Mesothelial cell of epicardium (in vitro differentiated cells): ENCODE results near the gene ACLY. TPM values are rescaled to one million over a fixed set of nuclear protein-coding genes. Genes with fewer than 3 reads are reported as not detected.

Experiments
- DNase-seq, 2 experiments: peaks; one replicate each; pipeline ENCODE4 v3.0.0; 2021; ENCODE audit warnings: low spot score in 2 of 2; ENCODE audit not compliant: unreplicated experiment in 2 of 2
- H3K27ac Mint-ChIP-seq: 2 replicates; pipeline ENCODE4 v1.8.0; 2021; ENCODE audit warnings: mixed read lengths
- H3K27me3 Mint-ChIP-seq: 2 replicates; pipeline ENCODE4 v1.8.0; 2021; ENCODE audit warnings: low read depth, mixed read lengths
- H3K36me3 Mint-ChIP-seq: 2 replicates; pipeline ENCODE4 v1.8.0; 2021; ENCODE audit warnings: mixed read lengths
- H3K4me1 Mint-ChIP-seq: 2 replicates; pipeline ENCODE4 v1.8.0; 2021; ENCODE audit warnings: mixed read lengths
- H3K4me3 Mint-ChIP-seq: 2 replicates; pipeline ENCODE4 v1.8.0; 2021; ENCODE audit warnings: mild to moderate bottlenecking, moderate library complexity, mixed read lengths
- H3K9me3 Mint-ChIP-seq: 2 replicates; pipeline ENCODE4 v1.8.0; 2021; ENCODE audit warnings: mixed read lengths
- total RNA-seq: library from RNA; stranded (reverse); gene quantifications from 3 replicates; pipeline ENCODE4 v1.2.1, GENCODE V29; 2021
- TF ChIP-seq, protein P1 (sequence below): fragments of 200-600 bp; sonication (generic); IDR thresholded peaks from one replicate; pipeline ENCODE4 v1.5.0; 2021; ENCODE audit warnings: antibody characterized with exemption; ENCODE audit not compliant: unreplicated experiment

Gene ACLY
- total RNA-seq, 1 donor from 2014 or later = 133 TPM

GRCh38 chr17:41957869-41958439 lies 39.2 kb upstream of the ACLY start:
- Mint-ChIP-seq H3K27me3 (no peaks in the 10 kb centered on the region), H3K9me3 (no peaks in the 10 kb centered on the region), H3K4me1 (peaks cover 11% of the 10 kb centered on the region), H3K36me3 (peaks cover 1% of the 10 kb centered on the region), H3K4me3 (no peak overlapping the region), H3K27ac (peak overlapping the region; percentile 88)
- TF ChIP-seq, protein P1, sequence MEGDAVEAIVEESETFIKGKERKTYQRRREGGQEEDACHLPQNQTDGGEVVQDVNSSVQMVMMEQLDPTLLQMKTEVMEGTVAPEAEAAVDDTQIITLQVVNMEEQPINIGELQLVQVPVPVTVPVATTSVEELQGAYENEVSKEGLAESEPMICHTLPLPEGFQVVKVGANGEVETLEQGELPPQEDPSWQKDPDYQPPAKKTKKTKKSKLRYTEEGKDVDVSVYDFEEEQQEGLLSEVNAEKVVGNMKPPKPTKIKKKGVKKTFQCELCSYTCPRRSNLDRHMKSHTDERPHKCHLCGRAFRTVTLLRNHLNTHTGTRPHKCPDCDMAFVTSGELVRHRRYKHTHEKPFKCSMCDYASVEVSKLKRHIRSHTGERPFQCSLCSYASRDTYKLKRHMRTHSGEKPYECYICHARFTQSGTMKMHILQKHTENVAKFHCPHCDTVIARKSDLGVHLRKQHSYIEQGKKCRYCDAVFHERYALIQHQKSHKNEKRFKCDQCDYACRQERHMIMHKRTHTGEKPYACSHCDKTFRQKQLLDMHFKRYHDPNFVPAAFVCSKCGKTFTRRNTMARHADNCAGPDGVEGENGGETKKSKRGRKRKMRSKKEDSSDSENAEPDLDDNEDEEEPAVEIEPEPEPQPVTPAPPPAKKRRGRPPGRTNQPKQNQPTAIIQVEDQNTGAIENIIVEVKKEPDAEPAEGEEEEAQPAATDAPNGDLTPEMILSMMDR = no peak
- DNase-seq = no peak

DNA sequence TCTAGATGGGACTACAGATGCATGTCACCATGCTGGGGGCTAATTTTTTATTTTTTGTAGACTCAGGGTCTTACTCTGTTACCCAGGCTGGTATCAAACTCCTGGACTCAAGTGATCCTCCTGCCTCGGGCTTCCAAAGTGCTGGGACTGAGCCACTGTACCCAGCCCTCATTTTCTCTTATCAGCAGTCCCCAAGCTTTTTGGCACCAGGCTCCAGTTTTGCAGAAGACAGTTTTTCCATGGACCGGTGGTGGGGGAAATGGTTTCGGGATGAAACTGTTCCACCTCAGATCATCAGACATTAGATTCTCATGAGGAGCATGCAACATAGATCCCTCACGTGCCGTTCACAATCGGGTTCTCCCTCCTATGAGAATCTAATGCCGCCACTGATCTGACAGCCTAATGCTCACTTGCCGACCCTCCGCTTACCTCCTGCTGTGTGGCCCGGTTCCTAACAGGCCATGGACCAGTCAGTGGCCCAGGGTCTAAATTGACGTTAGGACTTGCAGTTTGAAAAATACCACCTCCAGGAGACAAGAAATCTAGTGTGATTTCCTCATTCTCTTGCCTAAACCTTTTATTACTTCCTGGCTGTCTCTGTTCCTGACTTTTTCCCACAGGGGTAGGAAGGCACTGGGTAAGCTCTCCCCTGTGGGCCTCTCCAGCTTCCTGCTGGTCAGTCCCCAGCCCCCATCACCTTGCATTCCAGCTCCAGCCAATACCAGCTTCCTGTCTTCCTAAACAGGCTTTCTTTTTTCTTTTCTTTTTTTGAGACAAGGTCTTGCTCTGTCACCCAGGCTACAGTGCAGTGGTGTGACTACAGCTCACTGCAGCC lies 38.5 kb upstream of the ACLY start:
- Mint-ChIP-seq H3K27me3 (no peaks in the 10 kb centered on the region), H3K4me3 (no peak overlapping the region), H3K9me3 (no peaks in the 10 kb centered on the region), H3K36me3 (peaks cover 1% of the 10 kb centered on the region), H3K4me1 (peaks cover 11% of the 10 kb centered on the region), H3K27ac (peak overlapping the region; percentile 88)
- TF ChIP-seq, protein P1 = no peak
- DNase-seq = no peak

- Mint-ChIP-seq H3K36me3 (peaks cover 1% of the 10 kb centered on the region), H3K9me3 (no peaks in the 10 kb centered on the region), H3K4me3 (no peak overlapping the region), H3K27me3 (no peaks in the 10 kb centered on the region), H3K27ac (peak overlapping the region; percentile 43), H3K4me1 (peaks cover 11% of the 10 kb centered on the region)
- no peak for DNase-seq
- TF ChIP-seq, protein P1 = no peak
These were observed 37.8 kb upstream of the ACLY start for GRCh38 chr17:41956522-41956921.

DNA sequence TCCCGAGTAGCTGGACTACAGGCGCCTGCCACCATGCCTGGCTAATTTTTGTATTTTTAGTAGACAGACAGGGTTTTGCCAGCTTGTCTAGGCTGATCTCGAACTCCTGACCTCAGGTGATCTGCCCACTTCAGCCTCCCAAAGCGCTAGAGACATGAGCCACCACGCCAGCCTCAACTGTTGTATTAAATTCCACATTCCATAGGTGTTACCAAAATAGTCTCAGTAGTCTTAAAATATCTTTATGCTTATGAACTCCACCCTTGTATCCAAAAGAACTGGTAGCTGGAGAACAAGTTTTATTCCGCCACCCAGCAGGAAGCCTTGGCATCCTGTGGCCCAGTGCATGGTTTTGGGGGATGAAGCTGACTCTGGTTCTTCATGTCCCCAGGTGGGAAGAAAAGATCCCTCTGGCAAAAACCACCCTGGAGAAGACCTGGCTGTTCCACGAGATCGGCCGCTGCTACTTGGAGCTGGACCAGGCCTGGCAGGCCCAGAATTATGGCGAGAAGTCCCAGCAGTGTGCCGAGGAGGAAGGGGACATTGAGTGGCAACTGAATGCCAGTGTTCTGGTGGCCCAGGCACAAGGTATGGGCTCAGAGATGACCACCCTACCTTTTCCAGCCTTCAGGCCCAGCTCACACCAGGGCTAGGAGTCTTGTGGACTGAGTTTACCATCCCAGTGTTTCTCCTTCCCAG lies 30.2 kb upstream of the ACLY start:
- DNase-seq = no peak
- TF ChIP-seq, protein P1 = no peak
- Mint-ChIP-seq H3K36me3 (no peaks in the 10 kb centered on the region), H3K9me3 (no peaks in the 10 kb centered on the region), H3K27ac (no peak overlapping the region), H3K27me3 (no peaks in the 10 kb centered on the region), H3K4me3 (no peak overlapping the region), H3K4me1 (no peaks in the 10 kb centered on the region)

GRCh38 chr17:41944943-41945342 lies 26.2 kb upstream of the ACLY start:
- TF ChIP-seq, protein P1 = no peak
- no peak for DNase-seq
- no peaks in the 10 kb centered on the region for H3K36me3 Mint-ChIP-seq
- H3K27ac Mint-ChIP-seq = no peak overlapping the region
- H3K27me3 Mint-ChIP-seq = no peaks in the 10 kb centered on the region
- no peaks in the 10 kb centered on the region for H3K4me1 Mint-ChIP-seq
- H3K4me3 Mint-ChIP-seq = no peak overlapping the region
- H3K9me3 Mint-ChIP-seq = no peaks in the 10 kb centered on the region
